ENCODE results near the gene ABCC9. TPM values are rescaled to one million over a fixed set of nuclear protein-coding genes. Genes with fewer than 3 reads are reported as not detected.

The ABCC9 gene
- total RNA-seq, 2 donors from 2014 or later = 25.0 to 52.8 TPM

GRCh38 chr12:21877293-21877982 lies 63.8 kb downstream of the ABCC9 start:
- no peaks in the 10 kb centered on the region for H3K36me3 ChIP-seq
- H3K9me3 ChIP-seq = peaks cover 0 to 6% of the 10 kb centered on the region in 2 donors
- H3K27me3 ChIP-seq = no peaks in the 10 kb centered on the region
- H3K4me3 ChIP-seq = no peak overlapping the region
- H3K27ac ChIP-seq = no peak overlapping the region
- TF ChIP-seq, protein P1, sequence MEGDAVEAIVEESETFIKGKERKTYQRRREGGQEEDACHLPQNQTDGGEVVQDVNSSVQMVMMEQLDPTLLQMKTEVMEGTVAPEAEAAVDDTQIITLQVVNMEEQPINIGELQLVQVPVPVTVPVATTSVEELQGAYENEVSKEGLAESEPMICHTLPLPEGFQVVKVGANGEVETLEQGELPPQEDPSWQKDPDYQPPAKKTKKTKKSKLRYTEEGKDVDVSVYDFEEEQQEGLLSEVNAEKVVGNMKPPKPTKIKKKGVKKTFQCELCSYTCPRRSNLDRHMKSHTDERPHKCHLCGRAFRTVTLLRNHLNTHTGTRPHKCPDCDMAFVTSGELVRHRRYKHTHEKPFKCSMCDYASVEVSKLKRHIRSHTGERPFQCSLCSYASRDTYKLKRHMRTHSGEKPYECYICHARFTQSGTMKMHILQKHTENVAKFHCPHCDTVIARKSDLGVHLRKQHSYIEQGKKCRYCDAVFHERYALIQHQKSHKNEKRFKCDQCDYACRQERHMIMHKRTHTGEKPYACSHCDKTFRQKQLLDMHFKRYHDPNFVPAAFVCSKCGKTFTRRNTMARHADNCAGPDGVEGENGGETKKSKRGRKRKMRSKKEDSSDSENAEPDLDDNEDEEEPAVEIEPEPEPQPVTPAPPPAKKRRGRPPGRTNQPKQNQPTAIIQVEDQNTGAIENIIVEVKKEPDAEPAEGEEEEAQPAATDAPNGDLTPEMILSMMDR (IDR thresholded peaks at IDR 0.05) = no peak
- DNase-seq (ENCODE audit: low spot score) = no peak
- peaks cover 0 to 17% of the 10 kb centered on the region in 2 donors for H3K4me1 ChIP-seq

GRCh38 chr12:21865846-21866245 lies 75.4 kb downstream of the ABCC9 start:
- peaks cover 0 to 4% of the 10 kb centered on the region in 2 donors for H3K9me3 ChIP-seq
- no peaks in the 10 kb centered on the region for H3K4me1 ChIP-seq
- DNase-seq (ENCODE audit: low spot score) = no peak
- no peak overlapping the region for H3K27ac ChIP-seq
- no peak overlapping the region for H3K4me3 ChIP-seq
- no peaks in the 10 kb centered on the region for H3K36me3 ChIP-seq
- H3K27me3 ChIP-seq = no peaks in the 10 kb centered on the region
- TF ChIP-seq, protein P1 (IDR thresholded peaks at IDR 0.05) = no peak

GRCh38 chr12:21860534-21860933 lies 80.7 kb downstream of the ABCC9 start:
- Histone ChIP-seq H3K9me3 (no peaks in the 10 kb centered on the region), H3K27ac (no peak overlapping the region), H3K27me3 (no peaks in the 10 kb centered on the region), H3K4me3 (no peak overlapping the region), H3K4me1 (no peaks in the 10 kb centered on the region), H3K36me3 (no peaks in the 10 kb centered on the region)
- no peak for DNase-seq (ENCODE audit: low spot score)
- TF ChIP-seq, protein P1 (IDR thresholded peaks at IDR 0.05) = no peak

DNA sequence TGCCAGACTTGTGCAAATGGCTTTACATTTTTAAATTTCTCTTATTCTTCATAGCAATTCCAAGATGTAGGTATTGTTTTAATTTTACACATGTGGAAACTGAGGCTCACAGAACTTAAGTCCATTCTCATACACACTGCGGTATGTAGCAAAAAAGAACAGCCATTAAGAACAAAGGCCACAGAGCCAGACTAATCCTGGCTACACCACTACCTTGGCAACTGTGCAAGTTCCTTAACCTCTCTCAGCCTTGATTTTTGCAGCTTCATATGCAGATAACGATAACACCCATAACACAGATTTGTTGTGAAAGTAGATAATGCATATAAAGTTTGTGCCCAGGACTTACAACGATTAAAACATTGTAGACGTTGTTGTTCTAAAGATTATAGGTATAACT lies 81.1 kb downstream of the ABCC9 start:
- no peak for DNase-seq (ENCODE audit: low spot score)
- H3K4me1 ChIP-seq = no peaks in the 10 kb centered on the region
- no peaks in the 10 kb centered on the region for H3K27me3 ChIP-seq
- H3K9me3 ChIP-seq = no peaks in the 10 kb centered on the region
- TF ChIP-seq, protein P1 (IDR thresholded peaks at IDR 0.05) = no peak
- no peak overlapping the region for H3K4me3 ChIP-seq
- no peaks in the 10 kb centered on the region for H3K36me3 ChIP-seq
- H3K27ac ChIP-seq = no peak overlapping the region

DNA sequence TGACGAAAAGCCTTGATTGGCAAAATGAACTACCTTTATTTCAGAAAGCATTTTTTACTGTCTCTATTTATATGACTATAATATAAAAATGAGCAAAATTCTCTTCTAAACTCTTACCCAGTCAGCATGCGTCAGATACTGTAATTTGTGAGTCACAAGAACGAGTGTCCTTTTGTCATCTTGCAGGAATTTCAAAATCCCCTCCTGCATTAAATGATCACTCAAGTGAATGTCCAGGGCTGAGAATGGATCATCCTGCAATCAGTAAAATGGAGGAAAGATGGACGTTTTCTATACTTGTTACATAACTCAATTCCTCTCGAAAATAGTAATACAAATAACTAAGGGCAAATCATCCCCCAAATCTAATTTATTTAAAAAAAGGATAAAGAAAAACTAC lies 89.0 kb downstream of the ABCC9 start:
- TF ChIP-seq, protein P1 (IDR thresholded peaks at IDR 0.05) = no peak
- H3K36me3 ChIP-seq = no peaks in the 10 kb centered on the region

DNA sequence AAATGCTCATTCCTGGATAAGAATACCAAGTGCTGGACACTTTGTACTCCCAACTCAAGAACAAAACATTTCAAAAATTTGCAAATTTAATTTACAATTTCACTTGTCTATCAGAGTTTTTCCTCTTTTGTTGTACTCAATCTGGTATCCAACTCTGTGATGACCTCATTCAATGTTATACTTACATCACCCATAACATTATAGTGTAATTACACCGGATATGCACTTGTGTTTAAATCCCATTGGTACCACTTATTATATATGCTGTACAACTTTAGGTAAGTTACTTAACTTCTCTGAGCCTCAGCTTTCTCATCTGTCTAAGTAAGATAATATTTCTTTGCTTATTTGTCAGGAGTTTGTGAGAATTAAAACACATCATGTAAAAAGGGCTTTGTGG lies 90.1 kb downstream of the ABCC9 start:
- DNase-seq (ENCODE audit: low spot score) = no peak
- Histone ChIP-seq H3K27me3 (no peaks in the 10 kb centered on the region), H3K36me3 (no peaks in the 10 kb centered on the region), H3K4me1 (peaks cover 0 to 11% of the 10 kb centered on the region in 2 donors), H3K9me3 (no peaks in the 10 kb centered on the region), H3K27ac (no peak overlapping the region), H3K4me3 (no peak overlapping the region)
- TF ChIP-seq, protein P1 (IDR thresholded peaks at IDR 0.05) = no peak

More for the DNA sequence above, 89.0 kb downstream of the ABCC9 start:
- Histone ChIP-seq H3K27ac (no peak overlapping the region), H3K4me1 (peaks cover 0 to 11% of the 10 kb centered on the region in 2 donors), H3K9me3 (no peaks in the 10 kb centered on the region), H3K4me3 (no peak overlapping the region), H3K27me3 (no peaks in the 10 kb centered on the region)
- DNase-seq (ENCODE audit: low spot score) = no peak
